ENCODE measurements around the gene KRT73. TPM values are rescaled to one million over a fixed set of nuclear protein-coding genes. Genes with fewer than 3 reads are reported as not detected.

KRT73 gene
- total and polyA plus RNA-seq, 9 of the 15 experiments (the other 6 are each of a cell fraction or from before 2014, with no cell fraction given): 0.09 to 0.18 (median 0.13) TPM; not detected in 5

- ChIA-PET CTCF (ENCODE audit: low intra/inter-chr PET ratio) (no interaction called here), POLR2A (no interaction called here)
- DNase-seq (ENCODE audit: extremely low read depth in 1 of 4, low spot score in 3 of 4): no peak
- no peak overlapping the region for H3K4me2 ChIP-seq (ENCODE audit: insufficient read depth, low read length)
- H3K4me3 ChIP-seq: no peak overlapping the region
- peaks cover 43 to 68% of the 10 kb centered on the region in 2 experiments for H3K27me3 ChIP-seq (ENCODE audit: control insufficient read depth in 2 of 2, insufficient read depth in 2 of 2, low read length in 2 of 2)
- peaks cover 8% of the 10 kb centered on the region; the same call in 1 of the 2 replicates for H4K20me1 ChIP-seq (replicated peaks; ENCODE audit: control insufficient read depth, insufficient read depth, low read length)
- no peaks in the 10 kb centered on the region for H3K9me1 ChIP-seq (ENCODE audit: control insufficient read depth, insufficient read depth, low read length)
- no peak for ATAC-seq
- WGBS (ENCODE audit: insufficient coverage, low coverage, missing lambda C conversion rate): 4% methylated on average over 8 of the region's 8 CpGs
- no peak overlapping the region for H2AFZ ChIP-seq (ENCODE audit: low read depth, low read length)
- H3K9me3 ChIP-seq (replicated peaks; ENCODE audit: control insufficient read depth, insufficient read depth, low read depth, low read length): no peaks in the 10 kb centered on the region
- in situ Hi-C loops (cut with MboI): no loop called here
- BruUV-seq (replicated peaks): no TSS peak
- intact Hi-C loops (cut with micrococcal nuclease): no loop called here
- no peaks in the 10 kb centered on the region for H3K79me2 ChIP-seq (ENCODE audit: control insufficient read depth, insufficient read depth, low read length)
- H3K9ac ChIP-seq (ENCODE audit: insufficient read depth in 1 of 2, low read depth in 2 of 2, low read length in 2 of 2): no peak overlapping the region
- H3K27ac ChIP-seq (ENCODE audit: extremely low read depth, low read depth, low read length): no peak overlapping the region
- no peaks in the 10 kb centered on the region for H3K36me3 ChIP-seq (ENCODE audit: control insufficient read depth, insufficient read depth, low read length)
- peaks cover 0 to 3% of the 10 kb centered on the region in 2 experiments; a peak in 1 of 5 replicates for H3K4me1 ChIP-seq (replicated peaks in 1 of 2; ENCODE audit: control insufficient read depth in 2 of 2, insufficient read depth in 2 of 2, low read length in 2 of 2)
- FAIRE-seq: no peak
- TF ChIP-seq RBM25 (IDR thresholded peaks at IDR 0.05; ENCODE audit: low read depth, low read length, severe bottlenecking) (no peak), ILK (tag; IDR thresholded peaks at IDR 0.05; ENCODE audit: borderline replicate concordance, low read depth) (no peak)
Observed at GRCh38 chr12:52577316-52577715, 41.0 kb downstream of the KRT73 start.

- Histone ChIP-seq H3K9me1 (ENCODE audit: control insufficient read depth, insufficient read depth, low read length) (no peaks in the 10 kb centered on the region), H3K4me2 (ENCODE audit: insufficient read depth, low read length) (no peak overlapping the region), H3K9ac (ENCODE audit: insufficient read depth in 1 of 2, low read depth in 2 of 2, low read length in 2 of 2) (no peak overlapping the region), H3K36me3 (ENCODE audit: control insufficient read depth, insufficient read depth, low read length) (no peaks in the 10 kb centered on the region), H3K4me3 (no peak overlapping the region), H3K79me2 (ENCODE audit: control insufficient read depth, insufficient read depth, low read length) (no peaks in the 10 kb centered on the region), H4K20me1 (replicated peaks; ENCODE audit: control insufficient read depth, insufficient read depth, low read length) (peaks cover 14% of the 10 kb centered on the region; the same call in 1 of the 2 replicates), H3K4me1 (replicated peaks in 1 of 2; ENCODE audit: control insufficient read depth in 2 of 2, insufficient read depth in 2 of 2, low read length in 2 of 2) (peaks cover 0 to 3% of the 10 kb centered on the region in 2 experiments; a peak in 1 of 5 replicates), H3K27me3 (ENCODE audit: control insufficient read depth in 2 of 2, insufficient read depth in 2 of 2, low read length in 2 of 2) (peaks cover 46 to 74% of the 10 kb centered on the region in 2 experiments), H2AFZ (ENCODE audit: low read depth, low read length) (no peak overlapping the region), H3K27ac (ENCODE audit: extremely low read depth, low read depth, low read length) (no peak overlapping the region), H3K9me3 (replicated peaks; ENCODE audit: control insufficient read depth, insufficient read depth, low read depth, low read length) (no peaks in the 10 kb centered on the region)
- in situ Hi-C loops (cut with MboI) (no loop called here), intact Hi-C loops (cut with micrococcal nuclease) (no loop called here)
- TF ChIP-seq TAF7 (tag; IDR thresholded peaks at IDR 0.05) (no peak), HMG20A (CRISPR knock-in tag; conservative IDR thresholded peaks at IDR 0.05) (no peak), ILK (tag; IDR thresholded peaks at IDR 0.05; ENCODE audit: borderline replicate concordance, low read depth) (no peak), RBBP5 (IDR thresholded peaks at IDR 0.05; ENCODE audit: borderline replicate concordance, insufficient read depth, low read length, poor library complexity, severe bottlenecking) (no peak), MYC (IDR thresholded peaks at IDR 0.05; ENCODE audit: low read depth, low read length) (no peak), MYC (CRISPR knock-in tag; IDR thresholded peaks at IDR 0.05; ENCODE audit: borderline replicate concordance, low read depth) (no peak), EZH2 (IDR thresholded peaks at IDR 0.05; ENCODE audit: borderline replicate concordance, low read depth, low read length) (no peak), HMGXB4 (CRISPR knock-in tag; IDR thresholded peaks at IDR 0.05) (no peak), MAFG (tag; conservative IDR thresholded peaks at IDR 0.05) (no peak), GATA2 (CRISPR knock-in tag; IDR thresholded peaks at IDR 0.05) (no peak), TFAP4 (CRISPR knock-in tag; IDR thresholded peaks at IDR 0.05; ENCODE audit: borderline replicate concordance) (no peak)
- POLR2A ChIA-PET: interaction anchor here (0.6 to 0.7 kb wide), 3 partner anchors 10 to 291 kb away, joined by 3 to 5 read pairs (median 3); no protein-coding TSS in a partner anchor
- ATAC-seq (no peak), DNase-seq (ENCODE audit: extremely low read depth in 1 of 4, low spot score in 3 of 4) (no peak), FAIRE-seq (no peak)
- CTCF ChIA-PET (ENCODE audit: low intra/inter-chr PET ratio): no interaction called here
- BruUV-seq (replicated peaks): no TSS peak
- WGBS (ENCODE audit: insufficient coverage, low coverage, missing lambda C conversion rate): 0% methylated on average over 3 of the region's 3 CpGs
Observed at GRCh38 chr12:52575948-52576347, 42.4 kb downstream of the KRT73 start.
